GM21786 (cell line): ENCODE results near the gene CDH4.
"Not testable (repeated sequence)": the region's sequence is repeated elsewhere in the genome, so short reads cannot be mapped to it uniquely, and the experiment has no call there.

ENCODE experiments used
- ATAC-seq: cut with Tn5 transposase; IDR thresholded peaks from one replicate; pipeline ENCODE4 v1.9.1; 2021; ENCODE audit not compliant: unreplicated experiment

CDH4 gene

GRCh38 chr20:61973515-61974356 lies 721.7 kb downstream of the CDH4 start:
- no peak for ATAC-seq

- ATAC-seq, result no peak
These were observed 722.2 kb downstream of the CDH4 start for GRCh38 chr20:61974357-61974665.

- no peak for ATAC-seq
These were observed 723.5 kb downstream of the CDH4 start for GRCh38 chr20:61975407-61976129.

GRCh38 chr20:61976263-61976643 lies 724.2 kb downstream of the CDH4 start:
- ATAC-seq, result no peak

- no peak for ATAC-seq
These were observed 724.8 kb downstream of the CDH4 start for GRCh38 chr20:61976644-61977418.

- no peak for ATAC-seq
These were observed 725.3 kb downstream of the CDH4 start for GRCh38 chr20:61977419-61977786.

GRCh38 chr20:61978491-61978890 lies 726.4 kb downstream of the CDH4 start:
- no peak for ATAC-seq

GRCh38 chr20:61979090-61979489 lies 727.0 kb downstream of the CDH4 start:
- ATAC-seq, result no peak

GRCh38 chr20:61979701-61980635 lies 727.9 kb downstream of the CDH4 start:
- ATAC-seq, result no peak

GRCh38 chr20:61980647-61981583 lies 728.9 kb downstream of the CDH4 start:
- ATAC-seq, result no peak

GRCh38 chr20:61981691-61982090 lies 729.6 kb downstream of the CDH4 start:
- not testable (repeated sequence) for ATAC-seq

GRCh38 chr20:61982191-61982950 lies 730.3 kb downstream of the CDH4 start:
- no peak for ATAC-seq

GRCh38 chr20:61982951-61983315 lies 730.9 kb downstream of the CDH4 start:
- ATAC-seq, result no peak

GRCh38 chr20:61983965-61984364 lies 731.9 kb downstream of the CDH4 start:
- ATAC-seq, result no peak

- ATAC-seq, result not testable (repeated sequence)
These were observed 732.4 kb downstream of the CDH4 start for GRCh38 chr20:61984431-61984830.

- no peak for ATAC-seq
These were observed 733.0 kb downstream of the CDH4 start for GRCh38 chr20:61985096-61985495.

- no peak for ATAC-seq
These were observed 734.8 kb downstream of the CDH4 start for GRCh38 chr20:61986762-61987321.

GRCh38 chr20:61988665-61989064 lies 736.6 kb downstream of the CDH4 start:
- no peak for ATAC-seq

GRCh38 chr20:61989741-61990140 lies 737.7 kb downstream of the CDH4 start:
- no peak for ATAC-seq
